ENCODE data around the gene SLC2A1.
A peak's percentile ranks its signal among the peaks of the same experiment; 100 is the strongest.

Gene SLC2A1

GRCh38 chr1:42923367-42924081 is 35.1 kb downstream of the SLC2A1 start (continued):
- TF ChIP-seq OSR2 (tag by site-specific recombination; IDR thresholded peaks at IDR 0.05) (0 out of 2 replicates have a peak, but pooled peaks have one; percentile 1), ZNF571 (tag by site-specific recombination; IDR thresholded peaks at IDR 0.05) (no peak), ZNF366 (tag by site-specific recombination; conservative IDR thresholded peaks at IDR 0.05) (peak; percentile 22; the same call in 1 of the 2 replicates), SP3 (tag by site-specific recombination; IDR thresholded peaks at IDR 0.05) (no peak), ZNF843 (tag by site-specific recombination; IDR thresholded peaks at IDR 0.05) (0 out of 2 replicates have a peak, but pooled peaks have one; percentile 24), ZBTB8A (tag by site-specific recombination; IDR thresholded peaks at IDR 0.05) (no peak), SCRT2 (tag by site-specific recombination; IDR thresholded peaks at IDR 0.05) (no peak)

GRCh38 chr1:42922687-42923366 is 35.8 kb downstream of the SLC2A1 start:
- Histone ChIP-seq H3K27ac (ENCODE audit: extremely low read depth, low read depth, low read length) (no peak overlapping the region), H3K36me3 (ENCODE audit: control insufficient read depth in 2 of 2, insufficient read depth in 1 of 2, low read length in 2 of 2) (peaks cover 0 to 26% of the 10 kb centered on the region in 2 experiments; a peak in 2 of 3 replicates), H3K9me3 (ENCODE audit: control insufficient read depth, insufficient read depth, low read depth, low read length) (no peaks in the 10 kb centered on the region), H3K4me1 (ENCODE audit: control insufficient read depth, insufficient read depth, low read length) (peaks cover 5% of the 10 kb centered on the region; the same call in 1 of the 2 replicates), H3K4me3 (ENCODE audit: low read depth, low read length) (no peak overlapping the region)
- ChIA-PET POLR2A (interaction anchor here (0.7 to 2.9 kb wide), 3 partner anchors 20 to 151 kb away, joined by 3 to 7 read pairs (median 5); partner anchors contain the start of gene ZNF691), CTCF (interaction anchor here (0.6 to 6.1 kb wide), 25 partner anchors 10 to 985 kb away, joined by 3 to 70 read pairs (median 3); no protein-coding TSS in a partner anchor)
- TF ChIP-seq ZNF398 (tag by site-specific recombination; IDR thresholded peaks at IDR 0.05) (0 out of 2 replicates have a peak, but pooled peaks have one; percentile 8), OSR2 (tag by site-specific recombination; IDR thresholded peaks at IDR 0.05) (0 out of 2 replicates have a peak, but pooled peaks have one; percentile 31), KLF8 (tag by site-specific recombination; IDR thresholded peaks at IDR 0.05) (peak; percentile 19; the same call in 1 of the 2 replicates), ZNF660 (tag by site-specific recombination; IDR thresholded peaks at IDR 0.05) (peak; percentile 66), ZFP69B (tag by site-specific recombination; IDR thresholded peaks at IDR 0.05) (no peak; the same call in 1 of the 2 replicates), ZNF18 (tag by site-specific recombination; IDR thresholded peaks at IDR 0.05) (peak; percentile 82; the same call in 1 of the 2 replicates), ZNF366 (tag by site-specific recombination; conservative IDR thresholded peaks at IDR 0.05) (peak; percentile 90), ZNF776 (tag by site-specific recombination; IDR thresholded peaks at IDR 0.05; ENCODE audit: borderline replicate concordance) (no peak), ZNF654 (tag by site-specific recombination; IDR thresholded peaks at IDR 0.05; ENCODE audit: low read depth) (peak; percentile 76), ZNF10 (tag by site-specific recombination; IDR thresholded peaks at IDR 0.05) (peak; percentile 64; the same call in 1 of the 2 replicates), GLIS1 (tag by site-specific recombination; IDR thresholded peaks at IDR 0.05) (0 out of 2 replicates have a peak, but pooled peaks have one; percentile 6), ZNF624 (tag by site-specific recombination; IDR thresholded peaks at IDR 0.05) (no peak), KLF1 (tag by site-specific recombination; IDR thresholded peaks at IDR 0.05) (0 out of 2 replicates have a peak, but pooled peaks have one; percentile 11), ZBTB20 (tag by site-specific recombination; IDR thresholded peaks at IDR 0.05) (0 out of 2 replicates have a peak, but pooled peaks have one; percentile 57), TRIM28 (IDR thresholded peaks at IDR 0.05; ENCODE audit: borderline replicate concordance, low read length) (peak; percentile 95), PRDM10 (tag by site-specific recombination; IDR thresholded peaks at IDR 0.05) (peak; percentile 74), ZBTB17 (tag by site-specific recombination; IDR thresholded peaks at IDR 0.05) (peak; percentile 100), ZFHX2 (tag by site-specific recombination; conservative IDR thresholded peaks at IDR 0.05) (peak; percentile 53), ZNF548 (tag by site-specific recombination; IDR thresholded peaks at IDR 0.05) (peak; percentile 72; the same call in 1 of the 2 replicates), ZNF629 (tag by site-specific recombination; IDR thresholded peaks at IDR 0.05) (0 out of 2 replicates have a peak, but pooled peaks have one; percentile 24)
